Activated B cell treated with CpG ODN at 0.5 μM for 24 hours (primary cell): ENCODE measurements around the gene TMEM41A. TPM values are rescaled to one million over a fixed set of nuclear protein-coding genes. Genes with fewer than 3 reads are reported as not detected.

Source experiments
- ATAC-seq: fragments of 200-7000 bp; cut with Tn5 transposase; one replicate; pipeline ENCODE4 v1.10.0; 2021; ENCODE audit warnings: low read depth, mild to moderate bottlenecking, moderate library complexity
- CTCF ChIA-PET: fragments of 350-600 bp; sonication (Branson Sonifier 250); formaldehyde crosslinking; loops from one replicate; lab custom pipeline; 2021; ENCODE audit warnings: antibody characterized with exemption; lab: Charles Lee
- POLR2A ChIA-PET: fragments of 350-600 bp; sonication (Branson Sonifier 250); formaldehyde crosslinking; loops from one replicate; lab custom pipeline; 2021; ENCODE audit warnings: antibody characterized with exemption; lab: Charles Lee
- DNase-seq: peaks from one replicate; pipeline ENCODE4 v3.0.0; 2022
- H3K27ac Mint-ChIP-seq: one replicate; pipeline ENCODE4 v1.8.0; 2020; ENCODE audit warnings: mixed read lengths
- H3K27me3 Mint-ChIP-seq: one replicate; pipeline ENCODE4 v1.8.0; 2021; ENCODE audit warnings: mixed read lengths
- H3K36me3 Mint-ChIP-seq: one replicate; pipeline ENCODE4 v1.8.0; 2021; ENCODE audit warnings: low read depth, mixed read lengths
- H3K4me1 Mint-ChIP-seq: one replicate; pipeline ENCODE4 v1.8.0; 2021; ENCODE audit warnings: mixed read lengths
- H3K4me3 Mint-ChIP-seq: one replicate; pipeline ENCODE4 v1.8.0; 2020; ENCODE audit warnings: mild to moderate bottlenecking, mixed read lengths
- H3K9me3 Mint-ChIP-seq: one replicate; pipeline ENCODE4 v1.8.0; 2020; ENCODE audit warnings: mixed read lengths
- intact Hi-C: fragments of 100-400 bp; cut with micrococcal nuclease; formaldehyde crosslinking; loops from one replicate; pipeline ENCODE4 v1.15.1; 2024
- total RNA-seq: library from RNA; stranded (reverse); gene quantifications from 2 replicates; pipeline ENCODE4 v1.2.3, GENCODE V29; 2022
- TF ChIP-seq, protein P1 (sequence below): fragments of 200-600 bp; IDR thresholded peaks from one replicate; pipeline ENCODE4 v1.8.0; 2022; ENCODE audit warnings: antibody characterized with exemption, mild to moderate bottlenecking

Gene TMEM41A
- total RNA-seq, 1 donor from 2014 or later: 23.3 TPM

DNA sequence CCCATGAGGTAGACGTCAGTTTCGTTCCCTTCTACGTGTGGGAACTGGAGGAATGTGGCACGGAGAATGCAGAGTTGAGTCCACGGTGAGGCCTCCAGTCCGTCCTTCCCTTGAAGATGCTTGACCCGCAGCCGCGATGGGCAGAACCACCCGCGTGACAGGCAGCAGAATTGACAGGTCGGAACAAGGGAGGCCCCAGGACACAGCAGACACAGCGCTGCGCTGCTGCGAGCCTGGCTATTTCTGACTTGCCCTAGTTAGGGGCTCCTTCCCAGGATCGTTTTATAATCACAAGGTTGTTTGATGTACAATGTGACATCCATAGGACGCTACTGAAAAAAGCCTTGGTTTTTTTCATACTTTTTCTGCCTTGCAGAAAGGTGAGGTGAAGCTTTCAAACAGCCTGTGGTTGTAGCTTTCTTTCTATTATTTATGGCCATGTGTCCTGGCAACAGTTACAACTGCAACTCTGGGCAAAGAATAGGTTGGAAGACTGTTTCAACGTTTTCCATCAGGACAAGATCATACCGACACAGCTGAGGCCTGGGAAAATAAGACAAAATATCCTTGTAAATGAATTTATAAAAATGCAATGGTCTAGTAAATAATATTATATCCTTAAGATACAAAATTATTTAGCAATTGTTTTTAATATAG lies 9.6 kb upstream of the TMEM41A start:
- H3K4me3 Mint-ChIP-seq: no peak overlapping the region
- H3K36me3 Mint-ChIP-seq: no peaks in the 10 kb centered on the region
- peaks cover 10% of the 10 kb centered on the region for H3K27me3 Mint-ChIP-seq
- H3K27ac Mint-ChIP-seq: no peak overlapping the region
- ChIA-PET POLR2A (no interaction called here), CTCF (no interaction called here)
- TF ChIP-seq, protein P1, sequence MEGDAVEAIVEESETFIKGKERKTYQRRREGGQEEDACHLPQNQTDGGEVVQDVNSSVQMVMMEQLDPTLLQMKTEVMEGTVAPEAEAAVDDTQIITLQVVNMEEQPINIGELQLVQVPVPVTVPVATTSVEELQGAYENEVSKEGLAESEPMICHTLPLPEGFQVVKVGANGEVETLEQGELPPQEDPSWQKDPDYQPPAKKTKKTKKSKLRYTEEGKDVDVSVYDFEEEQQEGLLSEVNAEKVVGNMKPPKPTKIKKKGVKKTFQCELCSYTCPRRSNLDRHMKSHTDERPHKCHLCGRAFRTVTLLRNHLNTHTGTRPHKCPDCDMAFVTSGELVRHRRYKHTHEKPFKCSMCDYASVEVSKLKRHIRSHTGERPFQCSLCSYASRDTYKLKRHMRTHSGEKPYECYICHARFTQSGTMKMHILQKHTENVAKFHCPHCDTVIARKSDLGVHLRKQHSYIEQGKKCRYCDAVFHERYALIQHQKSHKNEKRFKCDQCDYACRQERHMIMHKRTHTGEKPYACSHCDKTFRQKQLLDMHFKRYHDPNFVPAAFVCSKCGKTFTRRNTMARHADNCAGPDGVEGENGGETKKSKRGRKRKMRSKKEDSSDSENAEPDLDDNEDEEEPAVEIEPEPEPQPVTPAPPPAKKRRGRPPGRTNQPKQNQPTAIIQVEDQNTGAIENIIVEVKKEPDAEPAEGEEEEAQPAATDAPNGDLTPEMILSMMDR: no peak
- ATAC-seq (no peak), DNase-seq (no peak)
- H3K4me1 Mint-ChIP-seq: no peaks in the 10 kb centered on the region
- H3K9me3 Mint-ChIP-seq: no peaks in the 10 kb centered on the region
- intact Hi-C loops: no loop called here

DNA sequence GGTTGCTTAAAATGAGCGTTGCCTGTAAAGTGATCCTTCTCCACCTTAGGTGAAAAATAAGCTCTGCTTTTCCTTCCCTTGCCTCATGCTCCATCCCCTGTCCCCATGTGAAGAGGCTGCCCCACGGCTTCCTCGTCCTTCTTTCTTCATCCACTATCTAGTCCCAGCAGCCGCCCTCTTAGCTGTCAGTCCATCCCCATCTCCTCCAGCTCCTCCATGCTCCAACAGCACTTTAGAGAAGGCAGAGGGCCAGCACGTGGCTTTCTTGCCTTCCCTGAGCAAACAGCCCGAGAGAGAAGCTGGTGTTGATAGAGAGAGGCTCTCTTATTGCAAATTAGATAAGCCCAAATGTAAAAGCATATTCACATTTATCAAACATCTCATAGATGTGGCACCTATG lies 9.0 kb upstream of the TMEM41A start:
- TF ChIP-seq, protein P1: no peak
- ATAC-seq: no peak
- ChIA-PET CTCF (no interaction called here), POLR2A (no interaction called here)
- Mint-ChIP-seq H3K36me3 (no peaks in the 10 kb centered on the region), H3K27me3 (peaks cover 10% of the 10 kb centered on the region), H3K9me3 (no peaks in the 10 kb centered on the region), H3K4me3 (no peak overlapping the region), H3K27ac (no peak overlapping the region), H3K4me1 (no peaks in the 10 kb centered on the region)
- intact Hi-C loops: no loop called here
- DNase-seq: no peak

DNA sequence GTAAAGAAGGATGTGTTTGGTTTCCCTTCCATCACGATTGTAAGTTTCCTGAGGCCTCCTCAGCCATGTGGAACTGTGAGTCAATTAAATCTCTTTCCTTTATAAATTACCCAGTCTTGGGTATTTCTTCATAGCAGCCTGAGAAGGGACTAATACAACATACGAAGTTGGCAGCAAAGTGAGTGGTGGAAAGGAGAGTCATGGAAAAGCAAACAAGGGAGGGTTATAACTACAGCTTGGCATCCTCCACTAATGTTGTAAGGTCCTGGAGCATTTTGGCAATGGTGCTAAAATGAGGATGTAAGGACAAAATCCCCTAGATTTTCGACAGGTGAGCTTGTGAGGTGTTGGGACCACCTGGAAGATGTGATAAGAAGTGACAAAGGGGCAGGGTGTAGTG lies 5.8 kb upstream of the TMEM41A start:
- ChIA-PET POLR2A (no interaction called here), CTCF (no interaction called here)

DNA sequence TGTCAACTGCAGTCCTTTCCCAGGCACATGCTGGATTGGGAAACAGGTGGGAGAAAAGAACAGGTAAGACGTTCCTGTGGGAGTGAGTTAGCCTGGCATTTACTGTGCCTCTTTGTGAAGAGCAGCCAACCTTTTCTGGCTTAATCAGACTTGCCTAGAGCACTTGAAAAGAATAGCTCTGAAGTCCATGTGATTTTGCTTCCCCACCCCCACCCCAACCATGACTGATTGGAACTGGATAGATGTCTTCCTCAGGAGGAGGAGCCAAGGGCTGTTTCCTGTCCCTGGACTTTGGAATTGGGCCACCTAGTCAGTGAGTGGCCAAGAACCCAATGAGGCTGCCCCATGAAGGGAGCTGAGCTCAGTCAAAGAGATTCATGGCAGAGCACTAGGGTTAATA lies 4.7 kb upstream of the TMEM41A start:
- peaks cover 10% of the 10 kb centered on the region for H3K27me3 Mint-ChIP-seq
- peaks cover 3% of the 10 kb centered on the region for H3K9me3 Mint-ChIP-seq
- ATAC-seq (no peak), DNase-seq (no peak)
- intact Hi-C loops: no loop called here
- ChIA-PET CTCF (no interaction called here), POLR2A (interaction anchor here (0.6 kb wide), 1 partner anchor 44 kb away, joined by 4 read pairs; no protein-coding TSS in a partner anchor)
- no peak overlapping the region for H3K4me3 Mint-ChIP-seq
- TF ChIP-seq, protein P1: no peak
- peaks cover 6% of the 10 kb centered on the region for H3K4me1 Mint-ChIP-seq
- no peak overlapping the region for H3K27ac Mint-ChIP-seq
- H3K36me3 Mint-ChIP-seq: peaks cover 4% of the 10 kb centered on the region

More for the DNA sequence above, 5.8 kb upstream of the TMEM41A start:
- Mint-ChIP-seq H3K4me3 (no peak overlapping the region), H3K4me1 (no peaks in the 10 kb centered on the region), H3K36me3 (no peaks in the 10 kb centered on the region), H3K27ac (no peak overlapping the region), H3K9me3 (peaks cover 1% of the 10 kb centered on the region), H3K27me3 (peaks cover 10% of the 10 kb centered on the region)
- ATAC-seq (no peak), DNase-seq (no peak)
- intact Hi-C loops: no loop called here
- TF ChIP-seq, protein P1: no peak

DNA sequence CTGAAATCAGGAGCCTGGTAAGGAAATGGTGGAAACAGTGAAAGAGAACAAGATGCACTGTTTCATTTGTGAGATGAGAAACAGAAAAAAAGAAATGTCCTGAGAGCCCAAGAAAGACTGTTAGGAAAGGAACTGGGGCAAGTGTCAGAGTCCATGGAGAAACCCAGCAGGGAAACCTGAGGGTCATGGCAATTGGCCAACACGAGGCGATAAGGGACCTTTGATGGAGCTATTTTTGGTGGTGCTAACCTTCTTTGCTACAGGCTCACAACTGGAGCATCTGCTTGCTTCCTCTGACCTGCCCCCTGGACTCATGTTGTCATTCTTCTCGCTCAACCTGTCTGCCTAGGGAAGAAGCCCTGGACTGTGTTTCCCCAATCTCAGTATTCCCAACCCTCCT lies 4.2 kb upstream of the TMEM41A start:
- Mint-ChIP-seq H3K36me3 (peaks cover 8% of the 10 kb centered on the region), H3K9me3 (peaks cover 3% of the 10 kb centered on the region), H3K4me3 (no peak overlapping the region), H3K27ac (no peak overlapping the region), H3K27me3 (peaks cover 10% of the 10 kb centered on the region), H3K4me1 (peaks cover 10% of the 10 kb centered on the region)
- ATAC-seq: no peak
- TF ChIP-seq, protein P1: no peak
- POLR2A ChIA-PET: no interaction called here
- intact Hi-C loops: no loop called here
- CTCF ChIA-PET: no interaction called here
- DNase-seq: no peak
